Measurements from ENCODE around the gene ANAPC5.

DNA sequence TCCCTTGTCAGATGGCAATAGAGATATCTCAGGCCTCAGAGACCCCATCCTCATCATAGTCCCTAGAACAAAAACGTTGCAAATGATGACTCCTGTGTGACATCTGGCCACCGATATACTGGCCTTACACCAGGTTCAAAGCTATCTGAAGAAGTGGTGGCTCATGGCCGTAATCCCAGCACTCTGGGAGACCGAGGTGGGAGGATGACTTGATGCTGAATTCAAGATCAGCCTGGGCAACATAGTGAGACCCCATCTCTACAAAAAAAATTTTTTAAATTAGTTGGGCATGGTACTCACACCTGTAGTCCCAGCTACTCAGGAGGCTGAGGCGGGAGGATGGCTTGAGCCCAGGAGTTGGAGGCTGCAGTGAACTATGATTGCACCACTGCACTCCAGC lies 68.8 kb downstream of the ANAPC5 start:
- TF ChIP-seq, protein P1, sequence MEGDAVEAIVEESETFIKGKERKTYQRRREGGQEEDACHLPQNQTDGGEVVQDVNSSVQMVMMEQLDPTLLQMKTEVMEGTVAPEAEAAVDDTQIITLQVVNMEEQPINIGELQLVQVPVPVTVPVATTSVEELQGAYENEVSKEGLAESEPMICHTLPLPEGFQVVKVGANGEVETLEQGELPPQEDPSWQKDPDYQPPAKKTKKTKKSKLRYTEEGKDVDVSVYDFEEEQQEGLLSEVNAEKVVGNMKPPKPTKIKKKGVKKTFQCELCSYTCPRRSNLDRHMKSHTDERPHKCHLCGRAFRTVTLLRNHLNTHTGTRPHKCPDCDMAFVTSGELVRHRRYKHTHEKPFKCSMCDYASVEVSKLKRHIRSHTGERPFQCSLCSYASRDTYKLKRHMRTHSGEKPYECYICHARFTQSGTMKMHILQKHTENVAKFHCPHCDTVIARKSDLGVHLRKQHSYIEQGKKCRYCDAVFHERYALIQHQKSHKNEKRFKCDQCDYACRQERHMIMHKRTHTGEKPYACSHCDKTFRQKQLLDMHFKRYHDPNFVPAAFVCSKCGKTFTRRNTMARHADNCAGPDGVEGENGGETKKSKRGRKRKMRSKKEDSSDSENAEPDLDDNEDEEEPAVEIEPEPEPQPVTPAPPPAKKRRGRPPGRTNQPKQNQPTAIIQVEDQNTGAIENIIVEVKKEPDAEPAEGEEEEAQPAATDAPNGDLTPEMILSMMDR (conservative IDR thresholded peaks at IDR 0.05 in 1 of 2, IDR thresholded peaks at IDR 0.05 in 1 of 2; ENCODE audit: low read depth in 1 of 2, low read length in 2 of 2): no peak
- TF ChIP-seq EZH2 (IDR thresholded peaks at IDR 0.05; ENCODE audit: low read length, missing control alignments): no peak
